HG02970 (cell line): ENCODE results near the gene CAMTA1.

Source experiments
- ATAC-seq: cut with Tn5 transposase; IDR thresholded peaks from one replicate; pipeline ENCODE4 v1.9.1; 2021; ENCODE audit warnings: mild to moderate bottlenecking, moderate library complexity, moderate number of reproducible peaks; ENCODE audit not compliant: unreplicated experiment, low FRiP score

The CAMTA1 gene

DNA sequence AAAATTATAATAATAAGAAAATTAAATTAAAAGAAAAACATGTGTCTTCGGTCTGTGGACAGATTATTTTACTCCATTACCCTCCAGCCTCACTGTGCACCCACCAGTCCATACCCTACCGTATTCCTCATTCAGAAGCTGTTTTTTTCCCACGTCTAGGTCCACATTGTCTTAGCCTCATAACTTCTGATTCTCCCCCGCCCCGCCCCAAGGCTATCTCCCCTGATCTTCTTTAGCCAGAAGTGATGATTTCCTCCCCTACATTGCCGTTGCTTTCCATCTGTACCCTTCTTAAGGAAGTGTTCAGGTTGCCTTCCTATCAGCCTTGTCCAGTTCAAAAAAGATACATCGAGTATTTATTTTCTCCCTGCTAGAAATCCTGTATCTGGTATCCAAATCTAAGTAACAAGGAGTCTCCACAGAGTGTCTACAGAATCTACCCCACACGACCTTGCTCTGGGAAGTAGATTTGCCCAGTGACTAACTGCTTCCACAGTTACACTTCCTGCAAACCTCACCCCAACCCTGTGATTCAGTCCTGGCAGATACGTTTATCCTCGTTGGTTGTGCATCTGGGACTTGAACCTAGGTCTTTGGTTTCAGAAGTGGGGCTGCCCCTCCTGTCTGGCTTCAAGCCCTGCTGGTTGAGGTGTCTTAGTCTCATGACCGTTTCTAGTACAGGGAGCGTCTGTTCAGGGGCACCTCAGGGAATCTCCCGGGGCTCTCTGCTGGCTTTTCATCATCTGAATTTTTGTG lies 470.2 kb downstream of the CAMTA1 start:
- no peak for ATAC-seq

GRCh38 chr1:7256526-7256925 lies 471.3 kb downstream of the CAMTA1 start:
- no peak for ATAC-seq

GRCh38 chr1:7257225-7257624 lies 472.0 kb downstream of the CAMTA1 start:
- no peak for ATAC-seq

DNA sequence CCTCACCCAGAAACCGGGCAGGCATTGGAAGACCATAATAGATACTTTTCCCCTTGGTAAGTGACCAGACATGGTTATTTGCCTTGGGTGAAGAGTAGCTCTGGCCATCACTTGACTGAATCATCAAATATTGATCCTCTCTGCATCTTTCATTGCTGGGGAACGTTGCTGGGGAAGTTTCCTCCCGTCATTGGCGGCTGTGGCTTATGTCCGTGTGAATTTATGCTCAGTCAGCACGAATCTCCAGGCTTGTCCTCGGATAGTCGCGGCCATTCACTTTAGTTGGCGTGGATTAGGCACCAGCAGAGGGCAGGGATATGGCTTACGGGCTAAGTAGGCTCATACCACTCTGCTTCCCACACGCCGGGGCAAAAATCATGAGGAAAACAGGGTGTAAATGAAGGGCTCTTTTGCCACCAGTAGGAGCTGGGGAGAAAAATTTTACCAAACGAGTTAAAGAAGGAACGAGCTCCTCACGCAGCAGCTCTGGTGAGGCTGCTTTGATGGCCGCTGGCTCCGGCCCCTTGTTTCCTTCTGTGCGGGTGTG lies 473.4 kb downstream of the CAMTA1 start:
- ATAC-seq = no peak

DNA sequence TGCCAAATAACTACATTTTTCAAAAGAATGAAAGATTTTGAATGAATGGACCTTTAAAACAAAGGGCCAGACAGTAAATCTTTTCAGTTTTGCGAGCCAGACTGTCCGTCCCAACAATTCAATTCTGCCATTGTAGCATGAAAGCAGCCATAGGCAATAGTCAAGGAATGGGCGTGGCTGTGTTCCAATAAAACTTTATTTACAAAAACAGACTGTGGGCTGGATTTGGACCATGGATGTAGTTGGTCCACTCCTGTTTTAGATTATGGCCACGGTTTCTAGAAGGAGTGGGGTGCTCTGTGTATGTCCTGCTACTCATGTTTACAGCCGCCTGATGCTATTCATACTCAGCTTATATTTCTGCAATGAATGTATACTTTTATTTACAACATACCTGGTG lies 474.7 kb downstream of the CAMTA1 start:
- ATAC-seq = no peak

- no peak for ATAC-seq
Measured at GRCh38 chr1:7261490-7261889, 476.2 kb downstream of the CAMTA1 start.

DNA sequence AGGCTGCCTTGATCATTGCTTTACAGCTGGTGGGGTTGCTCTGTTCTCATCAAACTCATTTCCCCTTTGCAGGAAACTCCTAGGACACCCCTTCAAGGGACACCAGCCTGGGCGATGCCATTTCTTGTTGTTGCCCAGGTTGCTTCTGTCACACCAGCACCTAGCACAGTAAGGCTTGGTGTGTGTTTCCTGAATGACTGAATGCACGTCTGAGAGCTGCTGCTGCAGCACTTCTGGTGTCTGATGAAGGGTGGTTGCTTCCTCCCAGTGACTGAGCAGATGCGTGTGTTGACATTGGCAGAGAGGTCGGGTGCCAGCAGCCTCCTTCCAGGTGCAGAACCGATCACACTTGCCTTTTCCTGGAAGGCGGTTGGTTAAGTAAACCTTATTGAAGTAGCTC lies 477.4 kb downstream of the CAMTA1 start:
- ATAC-seq = no peak

GRCh38 chr1:7263021-7263960 lies 478.0 kb downstream of the CAMTA1 start:
- no peak for ATAC-seq

- no peak for ATAC-seq
Measured at GRCh38 chr1:7264101-7264500, 478.8 kb downstream of the CAMTA1 start.

DNA sequence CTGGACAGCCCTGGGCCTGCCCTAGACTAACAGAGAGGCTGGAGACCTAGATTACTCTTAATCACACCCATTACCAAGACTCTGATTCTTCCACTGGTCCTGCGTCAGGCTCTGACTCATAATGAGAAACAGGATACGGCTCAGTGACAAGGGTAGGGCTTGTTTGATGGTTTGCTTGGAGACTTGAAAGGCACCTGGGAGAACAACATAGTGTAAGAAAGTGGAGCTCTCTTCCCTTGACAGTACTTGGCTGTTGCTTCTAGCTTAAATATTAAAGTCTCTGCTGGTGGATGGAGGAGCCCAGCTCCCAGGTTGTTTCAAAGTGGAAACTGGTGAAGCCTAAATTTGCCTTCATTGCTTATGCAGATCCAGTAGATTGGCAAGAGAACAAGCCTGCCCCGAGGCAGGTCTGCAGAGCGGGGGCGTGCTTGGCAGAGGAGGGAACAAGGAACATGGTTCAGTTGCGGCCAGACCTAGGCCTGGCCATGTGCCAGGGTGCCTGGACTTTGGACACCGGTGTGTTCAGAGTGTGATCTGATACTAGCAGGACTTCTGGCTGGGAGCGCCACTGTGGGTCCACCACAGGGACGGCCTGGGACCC lies 480.6 kb downstream of the CAMTA1 start:
- ATAC-seq = no peak

- no peak for ATAC-seq
Measured at GRCh38 chr1:7266561-7266960, 481.3 kb downstream of the CAMTA1 start.

- no peak for ATAC-seq
Measured at GRCh38 chr1:7267493-7267892, 482.2 kb downstream of the CAMTA1 start.

GRCh38 chr1:7268983-7269382 lies 483.7 kb downstream of the CAMTA1 start:
- no peak for ATAC-seq

GRCh38 chr1:7269525-7269924 lies 484.3 kb downstream of the CAMTA1 start:
- no peak for ATAC-seq

DNA sequence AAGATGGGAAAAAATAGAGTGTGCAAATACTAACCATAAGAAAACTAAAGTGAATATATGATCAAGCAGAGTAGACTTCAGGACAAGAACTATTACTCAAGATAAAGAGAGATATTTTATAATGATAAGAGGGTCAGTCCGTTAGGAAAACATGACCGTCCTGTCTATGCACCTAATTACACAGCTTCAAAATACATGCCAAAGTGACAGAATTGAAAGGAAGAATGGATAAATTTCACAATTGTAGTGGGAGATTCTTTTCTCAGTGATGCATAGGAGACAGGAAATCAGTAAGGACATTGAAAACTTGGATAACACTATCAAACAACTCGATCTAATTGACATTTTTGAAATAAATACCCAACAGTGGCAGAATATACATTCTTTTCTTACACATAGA lies 489.0 kb downstream of the CAMTA1 start:
- no peak for ATAC-seq

- no peak for ATAC-seq
Measured at GRCh38 chr1:7278045-7278444, 492.8 kb downstream of the CAMTA1 start.

GRCh38 chr1:7278827-7279765 lies 493.8 kb downstream of the CAMTA1 start:
- ATAC-seq = no peak

- no peak for ATAC-seq
Measured at GRCh38 chr1:7279769-7280168, 494.5 kb downstream of the CAMTA1 start.

DNA sequence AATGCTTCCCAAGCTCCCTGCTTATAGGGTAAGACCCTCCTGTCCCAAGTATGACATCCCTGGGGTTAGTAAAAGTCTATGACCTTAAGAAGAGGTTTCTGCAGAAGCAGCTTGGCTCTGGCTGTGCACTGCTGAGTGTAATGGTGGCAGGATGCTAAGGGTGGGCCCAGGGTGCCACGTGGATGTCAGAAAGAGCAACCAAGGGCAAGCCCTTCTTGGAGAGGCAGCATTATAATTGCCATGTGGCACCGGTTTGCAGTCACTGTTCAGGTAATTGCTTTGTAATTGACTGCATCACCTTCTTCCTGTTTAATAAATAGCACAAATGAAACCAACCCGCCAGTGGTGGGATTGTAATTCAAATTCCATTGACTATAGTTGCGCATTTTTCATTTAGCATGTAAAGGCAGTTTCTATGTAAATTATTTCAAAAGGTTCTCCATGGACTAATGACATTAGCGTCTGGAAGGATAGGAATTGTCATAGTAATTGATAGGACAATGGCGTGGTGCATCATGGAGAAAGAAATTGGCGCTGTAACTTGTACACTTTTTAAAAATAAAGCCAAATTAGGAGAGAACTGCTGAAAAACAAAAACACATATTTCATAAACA lies 495.2 kb downstream of the CAMTA1 start:
- no peak for ATAC-seq
